IMR-90 (cell line): ENCODE data around the gene SIGLEC12. TPM values are rescaled to one million over a fixed set of nuclear protein-coding genes. Genes with fewer than 3 reads are reported as not detected.

Source experiments
- ATAC-seq: fragments of 200-7000 bp; cut with Tn5 transposase; 2 replicates; pipeline ENCODE4 v1.9.1; 2020; ENCODE audit warnings: low read depth, mild to moderate bottlenecking, moderate library complexity
- BruUV-seq: library from RNA; stranded (reverse); fragments of 400-500 nt; replicated peaks from 2 replicates; lab custom pipeline; 2021; lab: Mats Ljungman, UMichigan
- CTCF ChIA-PET: fragments of 300-600 bp; formaldehyde crosslinking; extraction: SDS; loops from one replicate; lab custom pipeline; 2021; ENCODE audit warnings: antibody characterized with exemption; lab: Yijun Ruan, JAX
- POLR2A ChIA-PET: fragments of 300-600 bp; sonication (Branson Sonifier 250); formaldehyde crosslinking; loops from one replicate; lab custom pipeline; 2022; ENCODE audit warnings: antibody characterized with exemption; ENCODE audit not compliant: unreplicated experiment; lab: Charles Lee
- DNase-seq: peaks from one replicate; pipeline ENCODE4 v3.0.0; 2013
- H2AFZ ChIP-seq: replicated peaks from 2 replicates; pipeline ENCODE3; 2013; ENCODE audit warnings: low read length, mild to moderate bottlenecking; ENCODE audit not compliant: poor library complexity
- H2AK5ac ChIP-seq: 2 replicates; pipeline ENCODE4 v1.6.1; 2013; ENCODE audit warnings: low read depth, low read length, inconsistent platforms
- H2AK9ac ChIP-seq: replicated peaks from 2 replicates; pipeline ENCODE3; 2013; ENCODE audit warnings: mild to moderate bottlenecking, low read depth, low read length, moderate library complexity; ENCODE audit not compliant: poor library complexity
- H2BK120ac ChIP-seq: 2 replicates; pipeline ENCODE4 v1.6.1; 2013; ENCODE audit warnings: low read depth, low read length, inconsistent platforms
- H2BK15ac ChIP-seq: 3 replicates; pipeline ENCODE4 v1.6.1; 2013; ENCODE audit warnings: low read depth, low read length, inconsistent platforms
- H2BK20ac ChIP-seq: 2 replicates; pipeline ENCODE4 v1.6.1; 2013; ENCODE audit warnings: low read depth, mild to moderate bottlenecking, inconsistent platforms, low read length, moderate library complexity
- H2BK5ac ChIP-seq: 2 replicates; pipeline ENCODE4 v1.6.1; 2013; ENCODE audit warnings: mild to moderate bottlenecking, low read depth, low read length, inconsistent platforms; ENCODE audit not compliant: poor library complexity, severe bottlenecking
- H3K14ac ChIP-seq: replicated peaks from 2 replicates; pipeline ENCODE4 v1.6.1; 2013; ENCODE audit warnings: low read depth, low read length, inconsistent platforms
- H3K18ac ChIP-seq: 2 replicates; pipeline ENCODE4 v1.6.1; 2013; ENCODE audit warnings: low read depth, low read length, control low read depth
- H3K23ac ChIP-seq: 2 replicates; pipeline ENCODE4 v1.6.1; 2013; ENCODE audit warnings: low read depth, low read length, inconsistent platforms
- H3K27ac ChIP-seq: 2 replicates; pipeline ENCODE4 v1.5.1; 2013; ENCODE audit warnings: mild to moderate bottlenecking, control low read depth, low read length; ENCODE audit not compliant: insufficient read depth
- H3K27me3 ChIP-seq: 2 replicates; pipeline ENCODE4 v1.6.1; 2013; ENCODE audit warnings: low read length; ENCODE audit not compliant: control insufficient read depth, insufficient read depth
- H3K36me3 ChIP-seq: 2 replicates; pipeline ENCODE4 v1.6.1; 2013; ENCODE audit warnings: low read length, mixed read lengths; ENCODE audit not compliant: control insufficient read depth, insufficient read depth
- H3K4ac ChIP-seq: 2 replicates; pipeline ENCODE4 v1.6.1; 2013; ENCODE audit warnings: low read depth, low read length, inconsistent platforms
- H3K4me1 ChIP-seq: 2 replicates; pipeline ENCODE4 v1.6.1; 2013; ENCODE audit warnings: low read length, mixed read lengths; ENCODE audit not compliant: control insufficient read depth, insufficient read depth
- H3K4me2 ChIP-seq: 2 replicates; pipeline ENCODE4 v1.6.1; 2013; ENCODE audit warnings: low read depth, mild to moderate bottlenecking, control low read depth, low read length, moderate library complexity
- H3K4me3 ChIP-seq: 2 replicates; pipeline ENCODE4 v1.5.1; 2013; ENCODE audit warnings: low read depth, mild to moderate bottlenecking, control low read depth, low read length, moderate library complexity; ENCODE audit not compliant: insufficient read depth
- H3K56ac ChIP-seq: 2 replicates; pipeline ENCODE4 v1.6.1; 2013; ENCODE audit warnings: low read length, inconsistent platforms; ENCODE audit not compliant: insufficient read depth; ENCODE audit errors: extremely low read depth
- H3K79me1 ChIP-seq, 2 experiments: 2 replicates each; pipeline ENCODE4 v1.6.1; 2013; ENCODE audit warnings: low read length in 2 of 2, inconsistent platforms in 1 of 2, low read depth in 1 of 2
- H3K9ac ChIP-seq: 2 replicates; pipeline ENCODE4 v1.6.1; 2013; ENCODE audit warnings: low read depth, low read length, control low read depth
- H3K9me1 ChIP-seq: 2 replicates; pipeline ENCODE4 v1.6.1; 2013; ENCODE audit warnings: low read length, inconsistent platforms; ENCODE audit not compliant: insufficient read depth
- H3K9me3 ChIP-seq: 2 replicates; pipeline ENCODE4 v1.6.1; 2013; ENCODE audit warnings: low read length; ENCODE audit not compliant: control insufficient read depth, insufficient read depth
- H4K20me1 ChIP-seq: 2 replicates; pipeline ENCODE4 v1.6.1; 2013; ENCODE audit warnings: low read length, inconsistent platforms; ENCODE audit not compliant: insufficient read depth
- H4K5ac ChIP-seq: 2 replicates; pipeline ENCODE4 v1.6.1; 2013; ENCODE audit warnings: mild to moderate bottlenecking, low read depth, low read length, control low read depth
- H4K8ac ChIP-seq, 2 experiments: 2 replicates each; pipeline ENCODE4 v1.6.1; 2013; ENCODE audit warnings: low read depth in 2 of 2, low read length in 2 of 2, control low read depth in 1 of 2, inconsistent platforms in 1 of 2
- H4K91ac ChIP-seq: 2 replicates; pipeline ENCODE4 v1.6.1; 2013; ENCODE audit warnings: low read depth, low read length, inconsistent platforms; ENCODE audit not compliant: insufficient read depth
- WGBS, 2 experiments: methylation state at CpG; one replicate each; pipeline versions ENCODE4 v1.1.5 to v1.1.7; 2013; ENCODE audit warnings: missing lambda C conversion rate in 2 of 2; ENCODE audit not compliant: insufficient read length in 1 of 2; ENCODE audit errors: extremely low coverage in 2 of 2; 5-methylcytosine and 5-hydroxymethylcytosine counted together
- dilution Hi-C: fragments of 300-500 bp; cut with HindIII; formaldehyde crosslinking; loops from one replicate; pipeline ENCODE4 v1.14.3; 2018; ENCODE audit warnings: low sequenced_read_pairs; ENCODE audit not compliant: unreplicated experiment
- in situ Hi-C: fragments of 300-500 bp; cut with MboI; formaldehyde crosslinking; loops from 3 replicates; pipeline ENCODE4 v1.14.3; 2019; ENCODE audit warnings: low sequenced_read_pairs, inconsistent platforms, mixed read lengths
- intact Hi-C: fragments of 100-400 bp; cut with micrococcal nuclease; formaldehyde crosslinking; loops from 2 replicates; pipeline ENCODE4 v1.10.0; 2022
- polyA plus RNA-seq, 3 experiments: library from polyadenylated mRNA; depleted of rRNA; stranded (reverse); fragments of >200 nt; gene quantifications; 2 replicates each; pipeline ENCODE4 v1.2.3, GENCODE V29; 2012; ENCODE audit warnings: low replicate concordance in 1 of 3
- total RNA-seq: library from RNA; depleted of rRNA; stranded (reverse); fragments of >200 nt; gene quantifications from 2 replicates; pipeline ENCODE4 v1.2.3, GENCODE V29; 2012
- TF ChIP-seq, protein P1 (sequence below): fragments of 150-350 bp; IDR thresholded peaks from 2 replicates; pipeline ENCODE4 v1.6.1; 2017; ENCODE audit warnings: mild to moderate bottlenecking, antibody characterized with exemption, low read length, low read depth

The SIGLEC12 gene
- total and polyA plus RNA-seq, 2 of the 4 experiments (the other 2 are of a cell fraction): not detected

DNA sequence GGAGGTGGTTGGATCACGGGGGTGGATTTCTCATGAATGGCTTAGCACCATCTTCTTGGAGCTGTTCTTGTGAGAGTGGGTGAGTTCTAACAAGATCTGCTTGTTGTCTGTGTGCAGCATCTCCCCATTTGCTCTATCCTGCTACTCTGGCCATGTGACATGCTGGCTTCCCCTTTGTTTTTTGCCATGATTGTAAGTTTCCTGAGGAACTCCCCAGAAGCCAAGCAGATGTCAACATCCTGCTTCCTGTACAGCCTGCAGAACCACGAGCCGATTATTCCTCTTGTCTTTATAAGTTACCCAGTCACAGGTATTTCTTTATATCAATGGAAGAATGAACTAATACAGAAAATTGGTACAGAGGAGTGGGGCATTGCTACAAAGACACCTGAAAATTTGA lies 2.3 kb upstream of the SIGLEC12 start:
- intact Hi-C loops: no loop called here
- no TSS peak for BruUV-seq

More for the DNA sequence above, 2.3 kb upstream of the SIGLEC12 start:
- no peak overlapping the region for H2AFZ ChIP-seq
- H3K27ac ChIP-seq: no peak overlapping the region
- dilution Hi-C loops: no loop called here
- no peaks in the 10 kb centered on the region for H3K9me1 ChIP-seq
- no peak overlapping the region for H4K8ac ChIP-seq
- no CpG with 5 or more reads among the region's 3 CpGs for WGBS, 2 experiments
- no peak for DNase-seq
- H2BK20ac ChIP-seq: no peak overlapping the region
- H2BK5ac ChIP-seq: no peak overlapping the region
- no peak overlapping the region for H2AK5ac ChIP-seq
- H3K79me1 ChIP-seq: no peaks in the 10 kb centered on the region
- no peaks in the 10 kb centered on the region for H3K36me3 ChIP-seq
- ATAC-seq: no peak
- H4K91ac ChIP-seq: no peak overlapping the region
- ChIA-PET CTCF (no interaction called here), POLR2A (no interaction called here)
- no peaks in the 10 kb centered on the region for H3K27me3 ChIP-seq
- no peaks in the 10 kb centered on the region for H3K4me1 ChIP-seq
- H3K4ac ChIP-seq: no peak overlapping the region
- TF ChIP-seq, protein P1, sequence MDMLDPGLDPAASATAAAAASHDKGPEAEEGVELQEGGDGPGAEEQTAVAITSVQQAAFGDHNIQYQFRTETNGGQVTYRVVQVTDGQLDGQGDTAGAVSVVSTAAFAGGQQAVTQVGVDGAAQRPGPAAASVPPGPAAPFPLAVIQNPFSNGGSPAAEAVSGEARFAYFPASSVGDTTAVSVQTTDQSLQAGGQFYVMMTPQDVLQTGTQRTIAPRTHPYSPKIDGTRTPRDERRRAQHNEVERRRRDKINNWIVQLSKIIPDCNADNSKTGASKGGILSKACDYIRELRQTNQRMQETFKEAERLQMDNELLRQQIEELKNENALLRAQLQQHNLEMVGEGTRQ: no peak
- H4K20me1 ChIP-seq: no peaks in the 10 kb centered on the region
- no peak overlapping the region for H3K14ac ChIP-seq
- H2BK15ac ChIP-seq: no peak overlapping the region
- no peak overlapping the region for H2BK120ac ChIP-seq
- H4K5ac ChIP-seq: no peak overlapping the region
- no peak overlapping the region for H3K56ac ChIP-seq
- no peak overlapping the region for H3K9ac ChIP-seq
- H3K18ac ChIP-seq: no peak overlapping the region
- in situ Hi-C loops: no loop called here
- no peak overlapping the region for H2AK9ac ChIP-seq
- H3K9me3 ChIP-seq: peaks cover 2% of the 10 kb centered on the region; the same call in 1 of the 2 replicates
- H3K4me2 ChIP-seq: no peak overlapping the region
- no peak overlapping the region for H3K23ac ChIP-seq
- no peak overlapping the region for H3K4me3 ChIP-seq
